A673 (cell line): ENCODE results near the gene MLC1. TPM values are rescaled to one million over a fixed set of nuclear protein-coding genes. Genes with fewer than 3 reads are reported as not detected.

ENCODE experiments used
- BruUV-seq: library from RNA; stranded (reverse); fragments of 400-500 nt; replicated peaks from 2 replicates; lab custom pipeline; 2021; lab: Mats Ljungman, UMichigan
- CTCF ChIA-PET: fragments of 300-600 bp; sonication (Branson Sonifier 250); formaldehyde crosslinking; loops from one replicate; lab custom pipeline; 2022; ENCODE audit warnings: antibody characterized with exemption; lab: Charles Lee
- POLR2A ChIA-PET: fragments of 300-600 bp; sonication (Branson Sonifier 250); formaldehyde crosslinking; loops from one replicate; lab custom pipeline; 2022; ENCODE audit warnings: antibody characterized with exemption; ENCODE audit not compliant: low non-redundant PET; lab: Charles Lee
- DNase-seq: peaks from one replicate; pipeline ENCODE4 v3.0.0-alpha.2; 2015; ENCODE audit warnings: low spot score
- H3K27ac ChIP-seq: fragments of 200-600 bp; sonication (generic); 2 replicates; pipeline ENCODE4 v1.5.1; 2016; ENCODE audit warnings: mixed run types, low read depth, mild to moderate bottlenecking, mixed read lengths, antibody characterized with exemption, low read length; ENCODE audit not compliant: poor library complexity, severe bottlenecking
- H3K27me3 ChIP-seq: fragments of 200-600 bp; sonication (generic); replicated peaks from 2 replicates; pipeline ENCODE4 v1.6.1; 2017; ENCODE audit warnings: mixed run types, low read depth, mild to moderate bottlenecking, mixed read lengths, antibody characterized with exemption, low read length; ENCODE audit not compliant: insufficient read depth, poor library complexity
- H3K36me3 ChIP-seq: fragments of 200-600 bp; sonication (generic); 2 replicates; pipeline ENCODE4 v1.6.1; 2016; ENCODE audit warnings: mixed run types, mild to moderate bottlenecking, mixed read lengths, antibody characterized with exemption, low read length; ENCODE audit not compliant: insufficient read depth, poor library complexity, severe bottlenecking
- H3K4me1 ChIP-seq: fragments of 200-600 bp; sonication (generic); 2 replicates; pipeline ENCODE4 v1.6.1; 2017; ENCODE audit warnings: mixed run types, mild to moderate bottlenecking, mixed read lengths, antibody characterized with exemption, low read length; ENCODE audit not compliant: insufficient read depth, poor library complexity, severe bottlenecking
- H3K4me3 ChIP-seq: fragments of 200-600 bp; sonication (generic); 2 replicates; pipeline ENCODE4 v1.5.1; 2016; ENCODE audit warnings: low read depth, mixed run types, mild to moderate bottlenecking, mixed read lengths, low read length; ENCODE audit not compliant: poor library complexity, severe bottlenecking
- H3K9me3 ChIP-seq: fragments of 200-600 bp; sonication (generic); 2 replicates; pipeline ENCODE4 v1.6.1; 2016; ENCODE audit warnings: mixed run types, low read depth, mild to moderate bottlenecking, mixed read lengths, antibody characterized with exemption, low read length; ENCODE audit not compliant: poor library complexity, severe bottlenecking
- CTCF ChIP-seq: fragments of 300-800, 200-600 bp; sonication (generic); conservative IDR thresholded peaks from 2 replicates; pipeline ENCODE4 v1.5.1; 2017; ENCODE audit warnings: low read depth, mild to moderate bottlenecking, antibody characterized with exemption, low read length, moderate library complexity, mixed read lengths
- EZH2 ChIP-seq: fragments of 200-600 bp; sonication (generic); IDR thresholded peaks from 2 replicates; pipeline ENCODE4 v1.6.1; 2017; ENCODE audit warnings: borderline replicate concordance, low read depth, mild to moderate bottlenecking, mixed read lengths, antibody characterized with exemption, low read length; ENCODE audit not compliant: poor library complexity, severe bottlenecking
- intact Hi-C: fragments of 100-400 bp; cut with micrococcal nuclease; formaldehyde crosslinking; loops from one replicate; pipeline ENCODE4 v1.10.0; 2022; ENCODE audit not compliant: unreplicated experiment
- total RNA-seq: library from RNA; stranded (reverse); gene quantifications from 2 replicates; pipeline ENCODE4 v1.2.3, GENCODE V29; 2021

Gene MLC1
- total RNA-seq, 1 experiment from 2014 or later = 0.75 TPM

- Histone ChIP-seq H3K9me3 (no peaks in the 10 kb centered on the region), H3K27me3 (no peaks in the 10 kb centered on the region), H3K4me1 (no peaks in the 10 kb centered on the region), H3K27ac (no peak overlapping the region), H3K36me3 (no peaks in the 10 kb centered on the region), H3K4me3 (no peak overlapping the region)
- intact Hi-C loops = no loop called here
- TF ChIP-seq CTCF = no peak
- no peak for TF ChIP-seq EZH2
- ChIA-PET POLR2A (no interaction called here), CTCF (no interaction called here)
- DNase-seq = no peak
- no TSS peak for BruUV-seq
Observed at GRCh38 chr22:50104141-50104544, 18.9 kb upstream of the MLC1 start.

- H3K4me3 ChIP-seq = no peak overlapping the region
- intact Hi-C loops = no loop called here
- TF ChIP-seq CTCF = no peak
- TF ChIP-seq EZH2 = no peak
- ChIA-PET POLR2A (no interaction called here), CTCF (no interaction called here)
- H3K36me3 ChIP-seq = no peaks in the 10 kb centered on the region
- DNase-seq = no peak
- H3K27ac ChIP-seq = no peak overlapping the region
- no peaks in the 10 kb centered on the region for H3K4me1 ChIP-seq
- no TSS peak for BruUV-seq
- no peaks in the 10 kb centered on the region for H3K27me3 ChIP-seq
- no peaks in the 10 kb centered on the region for H3K9me3 ChIP-seq
Observed at GRCh38 chr22:50102946-50103345, 17.7 kb upstream of the MLC1 start.

- H3K27me3 ChIP-seq = no peaks in the 10 kb centered on the region
- POLR2A ChIA-PET = no interaction called here
- intact Hi-C loops = no loop called here
- no peaks in the 10 kb centered on the region for H3K4me1 ChIP-seq
- H3K27ac ChIP-seq = no peak overlapping the region
- TF ChIP-seq EZH2 (no peak), CTCF (no peak)
- no TSS peak for BruUV-seq
- H3K9me3 ChIP-seq = no peaks in the 10 kb centered on the region
- no peaks in the 10 kb centered on the region for H3K36me3 ChIP-seq
- CTCF ChIA-PET = no interaction called here
- DNase-seq = no peak
- no peak overlapping the region for H3K4me3 ChIP-seq
Observed at GRCh38 chr22:50101870-50102565, 16.8 kb upstream of the MLC1 start.
